CD8-positive, alpha-beta memory T cell (primary cell): ENCODE measurements around the gene CHST11. TPM values are rescaled to one million over a fixed set of nuclear protein-coding genes. Genes with fewer than 3 reads are reported as not detected.

Experiments
- CTCF ChIA-PET: fragments of 350-600 bp; sonication (Branson Sonifier 250); formaldehyde crosslinking; loops from one replicate; lab custom pipeline; 2021; ENCODE audit warnings: antibody characterized with exemption; lab: Charles Lee
- POLR2A ChIA-PET: fragments of 350-600 bp; sonication (Branson Sonifier 250); formaldehyde crosslinking; loops from one replicate; lab custom pipeline; 2021; ENCODE audit warnings: antibody characterized with exemption; lab: Charles Lee
- DNase-seq, 5 donors: peaks; one replicate each; pipeline versions ENCODE4 v3.0.0 to v3.0.0-alpha.2; 2020 to 2022; ENCODE audit warnings: mixed read lengths in 1 of 5
- H3K27ac ChIP-seq: one replicate; pipeline ENCODE4 v1.7.0; 2013; ENCODE audit warnings: low read depth, mild to moderate bottlenecking, low read length, moderate library complexity
- H3K27me3 ChIP-seq: 2 replicates; pipeline ENCODE4 v1.7.0; 2013; ENCODE audit warnings: low read length, mild to moderate bottlenecking; ENCODE audit not compliant: insufficient read depth, poor library complexity, severe bottlenecking
- H3K36me3 ChIP-seq: 2 replicates; pipeline ENCODE4 v1.7.0; 2013; ENCODE audit warnings: mild to moderate bottlenecking, low read length, moderate library complexity; ENCODE audit not compliant: insufficient read depth
- H3K4me1 ChIP-seq: 2 replicates; pipeline ENCODE4 v1.7.0; 2013; ENCODE audit warnings: mild to moderate bottlenecking, low read length, moderate library complexity; ENCODE audit not compliant: insufficient read depth
- H3K4me3 ChIP-seq: 2 replicates; pipeline ENCODE4 v1.7.0; 2013; ENCODE audit warnings: mild to moderate bottlenecking, low read length
- H3K9me3 ChIP-seq: 2 replicates; pipeline ENCODE4 v1.7.0; 2013; ENCODE audit warnings: mild to moderate bottlenecking, low read length
- H3K27ac Mint-ChIP-seq, 8 donors: one replicate each; pipeline ENCODE4 v1.8.0; 2020 to 2021; ENCODE audit warnings: mixed read lengths in 8 of 8, mild to moderate bottlenecking in 6 of 8, inconsistent platforms in 3 of 8, moderate library complexity in 3 of 8
- H3K27me3 Mint-ChIP-seq, 2 donors: one replicate each; pipeline ENCODE4 v1.8.0; 2020 to 2021; ENCODE audit warnings: mixed read lengths in 2 of 2, mild to moderate bottlenecking in 1 of 2, moderate library complexity in 1 of 2
- H3K36me3 Mint-ChIP-seq, 3 donors: one replicate each; pipeline ENCODE4 v1.8.0; 2020 to 2021; ENCODE audit warnings: mixed read lengths in 3 of 3, inconsistent platforms in 1 of 3, mild to moderate bottlenecking in 1 of 3
- H3K4me1 Mint-ChIP-seq, 3 donors: one replicate each; pipeline ENCODE4 v1.8.0; 2020 to 2021; ENCODE audit warnings: mixed read lengths in 3 of 3, inconsistent platforms in 1 of 3, mild to moderate bottlenecking in 1 of 3
- H3K4me3 Mint-ChIP-seq, 7 donors: one replicate each; pipeline ENCODE4 v1.8.0; 2020 to 2021; ENCODE audit warnings: mixed read lengths in 7 of 7, mild to moderate bottlenecking in 6 of 7, moderate library complexity in 4 of 7, inconsistent platforms in 2 of 7
- H3K9me3 Mint-ChIP-seq, 5 donors: one replicate each; pipeline ENCODE4 v1.8.0; 2020 to 2022; ENCODE audit warnings: mixed read lengths in 5 of 5, mild to moderate bottlenecking in 3 of 5, moderate library complexity in 2 of 5, inconsistent platforms in 1 of 5
- polyA plus RNA-seq: library from polyadenylated mRNA; unstranded; fragments of 300-500 nt; fragmentation: Illumina TruSeq; gene quantifications from one replicate; pipeline ENCODE4 v1.2.3, GENCODE V29; 2021
- total RNA-seq, 2 experiments: library from RNA; stranded (reverse); gene quantifications; one replicate each; pipeline ENCODE4 v1.2.3, GENCODE V29; 2021

The CHST11 gene
- total and polyA plus RNA-seq, 3 experiments from 2014 or later = 47.8 to 76.8 (median 51.5) TPM

DNA sequence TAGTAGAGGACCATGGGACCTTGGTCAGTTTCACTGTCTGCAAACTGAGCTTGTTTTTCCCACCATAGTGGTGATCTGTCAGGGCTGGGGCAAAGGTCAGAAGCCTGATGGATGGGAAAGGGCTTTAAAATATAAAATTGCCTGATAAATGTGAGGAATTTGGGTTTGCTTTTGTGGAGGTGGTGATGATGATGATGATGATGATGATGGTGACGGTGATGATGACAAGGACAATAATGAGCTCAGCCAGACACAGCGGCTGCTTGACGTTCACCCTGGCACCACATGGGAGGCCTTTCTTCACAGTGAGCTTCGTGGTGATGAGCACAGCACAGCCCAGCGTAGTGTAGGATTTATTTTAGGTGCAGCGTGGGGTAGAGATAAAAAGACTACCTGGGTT, 257.6 kb downstream of the CHST11 start:
- no peak overlapping the region for H3K4me3 Mint-ChIP-seq
- peak overlapping the region in 6 of 8 donors; percentile 14 to 85 (median 69) for H3K27ac Mint-ChIP-seq

DNA sequence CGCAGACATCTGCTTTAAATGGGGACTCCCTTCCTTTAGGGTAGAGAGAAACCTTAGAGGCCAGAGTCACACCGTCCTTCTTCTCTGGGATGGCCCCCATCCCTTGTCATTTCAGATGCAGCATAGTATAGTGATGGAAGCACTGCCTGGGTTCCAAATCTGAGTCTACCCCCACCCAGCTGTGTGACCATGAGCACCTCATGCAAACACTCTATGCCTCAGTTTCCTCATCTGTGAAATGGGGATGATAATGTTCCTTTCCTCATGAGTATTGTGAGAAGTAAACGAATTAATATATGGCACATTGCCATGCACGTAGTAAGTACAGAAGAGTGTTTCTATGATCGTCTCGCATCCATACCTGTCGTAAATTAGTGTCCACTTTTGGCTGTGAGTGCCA, 259.4 kb downstream of the CHST11 start:
- peak in 1 of 5 donors; percentile 8 for DNase-seq
- Histone ChIP-seq H3K4me1 (peaks cover 17% of the 10 kb centered on the region), H3K36me3 (no peaks in the 10 kb centered on the region), H3K27me3 (no peaks in the 10 kb centered on the region), H3K27ac (no peak overlapping the region), H3K9me3 (no peaks in the 10 kb centered on the region), H3K4me3 (no peak overlapping the region)
- Mint-ChIP-seq H3K36me3 (peaks cover 0 to 9% (median 0%) of the 10 kb centered on the region in 3 donors), H3K4me3 (no peak overlapping the region), H3K4me1 (peaks cover 62 to 87% (median 69%) of the 10 kb centered on the region in 3 donors), H3K27me3 (no peaks in the 10 kb centered on the region), H3K9me3 (no peaks in the 10 kb centered on the region), H3K27ac (peak overlapping the region; percentile 16 to 90 (median 66))
- ChIA-PET POLR2A (no interaction called here), CTCF (no interaction called here)

More for the DNA sequence above, 257.6 kb downstream of the CHST11 start:
- ChIA-PET POLR2A (interaction anchor here (0.7 kb wide), 1 partner anchor 152 kb away, joined by 4 read pairs; no protein-coding TSS in a partner anchor), CTCF (interaction anchor here (1.8 kb wide), 1 partner anchor 333 kb away, joined by 6 read pairs; no protein-coding TSS in a partner anchor)
- Mint-ChIP-seq H3K27me3 (no peaks in the 10 kb centered on the region), H3K9me3 (no peaks in the 10 kb centered on the region), H3K4me1 (peaks cover 50 to 83% (median 64%) of the 10 kb centered on the region in 3 donors), H3K36me3 (peaks cover 0 to 13% (median 0%) of the 10 kb centered on the region in 3 donors)
- Histone ChIP-seq H3K27me3 (no peaks in the 10 kb centered on the region), H3K4me1 (peaks cover 2% of the 10 kb centered on the region), H3K27ac (no peak overlapping the region), H3K4me3 (no peak overlapping the region), H3K9me3 (no peaks in the 10 kb centered on the region), H3K36me3 (no peaks in the 10 kb centered on the region)
- DNase-seq = no peak

DNA sequence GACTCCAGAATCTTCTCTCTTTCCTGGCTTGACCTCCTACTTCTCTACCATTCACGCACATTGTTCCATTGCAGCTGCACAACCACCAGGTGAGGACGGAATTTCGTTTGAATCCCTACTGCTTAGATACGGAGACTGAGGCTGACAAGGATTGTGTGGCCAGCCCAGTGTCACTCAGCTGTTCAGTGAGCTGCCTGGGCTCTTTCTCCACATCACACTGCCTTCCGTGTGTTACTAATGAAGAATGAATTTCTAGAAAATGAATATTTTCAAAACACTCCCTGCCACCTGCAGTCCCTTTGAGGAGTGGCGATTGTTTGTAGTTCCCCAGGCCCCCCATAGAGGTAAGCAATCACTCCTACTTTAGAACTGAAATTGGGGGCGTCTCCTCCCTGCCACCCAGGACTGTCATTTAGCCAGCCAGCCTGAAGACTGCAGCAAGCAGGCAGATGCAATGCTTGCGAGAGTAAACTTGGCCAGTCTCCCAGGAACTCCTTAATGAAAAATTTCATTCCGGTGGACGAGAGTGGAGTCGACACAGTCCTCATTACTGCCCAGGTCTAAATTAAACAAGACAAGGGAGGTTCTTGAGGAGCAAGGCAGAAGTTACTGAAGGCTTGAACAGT, 261.7 kb downstream of the CHST11 start:
- Histone ChIP-seq H3K4me1 (peaks cover 37% of the 10 kb centered on the region), H3K9me3 (no peaks in the 10 kb centered on the region), H3K4me3 (no peak overlapping the region), H3K36me3 (no peaks in the 10 kb centered on the region), H3K27ac (no peak overlapping the region), H3K27me3 (no peaks in the 10 kb centered on the region)
- Mint-ChIP-seq H3K36me3 (peaks cover 0 to 2% (median 0%) of the 10 kb centered on the region in 3 donors), H3K27ac (peak overlapping the region; percentile 52 to 95 (median 93)), H3K4me3 (peak overlapping the region in 1 of 7 donors; percentile 9), H3K27me3 (no peaks in the 10 kb centered on the region), H3K9me3 (no peaks in the 10 kb centered on the region), H3K4me1 (peaks cover 67 to 88% (median 81%) of the 10 kb centered on the region in 3 donors)
- DNase-seq = peak in 1 of 5 donors; percentile 32
- ChIA-PET POLR2A (no interaction called here), CTCF (interaction anchor here (1.3 kb wide), 1 partner anchor 25 kb away, joined by 3 read pairs; no protein-coding TSS in a partner anchor)

- peaks cover 66 to 86% (median 78%) of the 10 kb centered on the region in 3 donors for H3K4me1 Mint-ChIP-seq
- H3K4me1 ChIP-seq = peaks cover 39% of the 10 kb centered on the region
- H3K4me3 Mint-ChIP-seq = peak overlapping the region in 6 of 7 donors; percentile 73 to 86 (median 77)
- no peaks in the 10 kb centered on the region for H3K9me3 ChIP-seq
- POLR2A ChIA-PET = interaction anchor here (0.7 to 1.7 kb wide), 8 partner anchors 25 to 581 kb away, joined by 3 to 6 read pairs (median 3); no protein-coding TSS in a partner anchor
- H3K36me3 Mint-ChIP-seq = no peaks in the 10 kb centered on the region
- CTCF ChIA-PET = interaction anchor here (0.9 to 2.7 kb wide), 6 partner anchors 8 to 338 kb away, joined by 3 to 8 read pairs (median 3); no protein-coding TSS in a partner anchor
- no peaks in the 10 kb centered on the region for H3K36me3 ChIP-seq
- no peak for DNase-seq
- peak overlapping the region; percentile 43 for H3K4me3 ChIP-seq
- H3K9me3 Mint-ChIP-seq = no peaks in the 10 kb centered on the region
- no peaks in the 10 kb centered on the region for H3K27me3 Mint-ChIP-seq
- peak overlapping the region; percentile 32 for H3K27ac ChIP-seq
- H3K27ac Mint-ChIP-seq = peak overlapping the region; percentile 77 to 99 (median 93)
- H3K27me3 ChIP-seq = no peaks in the 10 kb centered on the region
Measured at GRCh38 chr12:104719700-104720338, 263.1 kb downstream of the CHST11 start.

- Histone ChIP-seq H3K27ac (peak overlapping the region; percentile 62), H3K4me3 (peak overlapping the region; percentile 65), H3K36me3 (no peaks in the 10 kb centered on the region), H3K4me1 (peaks cover 45% of the 10 kb centered on the region), H3K9me3 (no peaks in the 10 kb centered on the region), H3K27me3 (no peaks in the 10 kb centered on the region)
- Mint-ChIP-seq H3K27ac (peak overlapping the region; percentile 77 to 99 (median 93)), H3K36me3 (peaks cover 0 to 3% (median 0%) of the 10 kb centered on the region in 3 donors), H3K27me3 (no peaks in the 10 kb centered on the region), H3K4me1 (peaks cover 69 to 92% (median 83%) of the 10 kb centered on the region in 3 donors), H3K4me3 (peak overlapping the region; percentile 71 to 86 (median 76)), H3K9me3 (no peaks in the 10 kb centered on the region)
- ChIA-PET POLR2A (interaction anchor here (0.7 to 1.7 kb wide), 9 partner anchors 10 to 582 kb away, joined by 3 to 6 read pairs (median 3); no protein-coding TSS in a partner anchor), CTCF (interaction anchor here (0.7 to 2.7 kb wide), 6 partner anchors 8 to 338 kb away, joined by 3 to 8 read pairs (median 3); no protein-coding TSS in a partner anchor)
- DNase-seq = peak; percentile 45 to 89 (median 83)
Measured at GRCh38 chr12:104720339-104721038, 263.7 kb downstream of the CHST11 start.

DNA sequence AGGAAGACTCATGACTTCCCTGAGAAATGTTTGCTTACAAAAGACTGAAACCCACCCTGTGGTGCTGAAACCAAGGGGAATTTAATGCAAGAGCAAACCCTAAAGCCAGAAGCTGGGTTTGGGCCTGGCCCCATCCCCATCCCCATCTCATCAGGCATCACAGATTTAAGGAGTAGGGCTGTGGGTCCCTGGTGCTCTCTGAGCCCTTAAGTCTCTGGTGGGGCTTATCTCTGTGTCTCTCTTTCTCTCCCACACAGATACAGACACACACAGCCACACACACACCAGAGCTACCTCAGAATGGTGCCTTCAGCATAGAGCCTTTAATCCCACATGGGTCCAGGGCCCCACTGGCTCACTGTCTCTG, 264.3 kb downstream of the CHST11 start:
- H3K4me1 ChIP-seq = peaks cover 45% of the 10 kb centered on the region
- Mint-ChIP-seq H3K4me1 (peaks cover 69 to 92% (median 83%) of the 10 kb centered on the region in 3 donors), H3K27ac (peak overlapping the region; percentile 77 to 99 (median 93)), H3K27me3 (no peaks in the 10 kb centered on the region), H3K4me3 (peak overlapping the region; percentile 71 to 86 (median 76)), H3K36me3 (peaks cover 0 to 5% (median 0%) of the 10 kb centered on the region in 3 donors), H3K9me3 (no peaks in the 10 kb centered on the region)
- no peaks in the 10 kb centered on the region for H3K36me3 ChIP-seq
- H3K4me3 ChIP-seq = peak overlapping the region; percentile 65
- no peaks in the 10 kb centered on the region for H3K9me3 ChIP-seq
- CTCF ChIA-PET = interaction anchor here (0.7 to 2.7 kb wide), 7 partner anchors 9 to 339 kb away, joined by 3 to 8 read pairs (median 3); no protein-coding TSS in a partner anchor
- H3K27ac ChIP-seq = peak overlapping the region; percentile 62
- POLR2A ChIA-PET = interaction anchor here (1.1 to 1.7 kb wide), 4 partner anchors 9 to 43 kb away, joined by 3 to 6 read pairs (median 3); no protein-coding TSS in a partner anchor
- no peak for DNase-seq
- H3K27me3 ChIP-seq = no peaks in the 10 kb centered on the region

DNA sequence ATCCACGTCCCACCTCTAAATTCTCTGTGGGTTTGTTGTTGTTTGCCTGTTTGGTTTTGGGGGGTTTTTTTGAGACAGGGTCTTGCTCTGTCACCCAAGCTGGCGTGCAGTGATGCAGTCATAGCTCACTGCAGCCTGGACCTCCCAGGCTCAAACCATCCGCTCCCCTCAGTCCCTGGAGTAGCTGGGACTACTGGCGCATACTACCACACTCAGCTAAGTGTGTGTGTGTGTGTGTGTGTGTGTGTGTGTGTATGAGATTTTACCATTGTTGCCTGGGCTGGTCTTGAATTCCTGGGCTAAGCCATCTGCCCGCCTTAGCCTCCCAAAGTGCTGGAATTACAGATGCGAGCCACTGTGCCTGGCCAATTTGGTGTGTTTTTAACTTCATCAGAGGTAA, 265.2 kb downstream of the CHST11 start:
- Mint-ChIP-seq H3K4me1 (peaks cover 71 to 91% (median 78%) of the 10 kb centered on the region in 3 donors), H3K36me3 (peaks cover 0 to 7% (median 0%) of the 10 kb centered on the region in 3 donors), H3K4me3 (peak overlapping the region; percentile 71 to 86 (median 76)), H3K27me3 (no peaks in the 10 kb centered on the region), H3K27ac (peak overlapping the region; percentile 77 to 99 (median 93)), H3K9me3 (no peaks in the 10 kb centered on the region)
- H3K4me3 ChIP-seq = peak overlapping the region; percentile 65
- no peak overlapping the region for H3K27ac ChIP-seq
- peaks cover 45% of the 10 kb centered on the region for H3K4me1 ChIP-seq
- no peaks in the 10 kb centered on the region for H3K27me3 ChIP-seq
- no peaks in the 10 kb centered on the region for H3K36me3 ChIP-seq
- ChIA-PET POLR2A (interaction anchor here (0.5 kb wide), 1 partner anchor 38 kb away, joined by 4 read pairs; no protein-coding TSS in a partner anchor), CTCF (interaction anchor here (1.4 kb wide), 1 partner anchor 75 kb away, joined by 3 read pairs; no protein-coding TSS in a partner anchor)
- peak in 1 of 5 donors; percentile 11 for DNase-seq
- no peaks in the 10 kb centered on the region for H3K9me3 ChIP-seq
